Esophagus muscularis mucosa (tissue), 4 donors: Measurements from ENCODE around the gene CELSR1. TPM values are rescaled to one million over a fixed set of nuclear protein-coding genes. Genes with fewer than 3 reads are reported as not detected.

Source experiments
- DNase-seq: peaks from one replicate; pipeline ENCODE4 v3.0.0-alpha.2; 2017; ENCODE audit errors: extremely low spot score
- H3K27ac ChIP-seq, 4 donors: fragments of 200-600 bp; sonication (generic); replicated peaks in 1 of 4; 1 replicate in 3 of 4; 2 replicates in 1 of 4; pipeline ENCODE4 v1.5.1; 2016 to 2019; ENCODE audit warnings: mild to moderate bottlenecking in 1 of 4
- H3K27me3 ChIP-seq, 4 donors: fragments of 200-600 bp; sonication (generic); one replicate each; pipeline versions ENCODE4 v1.5.1 to v1.6.0; 2016 to 2019
- H3K36me3 ChIP-seq, 4 donors: fragments of 200-600 bp; sonication (generic); one replicate each; pipeline ENCODE4 v1.5.1; 2016 to 2019
- H3K4me1 ChIP-seq, 4 donors: fragments of 200-600 bp; sonication (generic); one replicate each; pipeline ENCODE4 v1.5.1; 2016 to 2019
- H3K4me3 ChIP-seq, 4 donors: fragments of 200-600 bp; sonication (generic); 1 replicate in 2 of 4; 2 replicates in 2 of 4; pipeline ENCODE4 v1.5.1; 2016 to 2019; ENCODE audit warnings: mild to moderate bottlenecking in 4 of 4, moderate library complexity in 1 of 4
- H3K9me3 ChIP-seq, 4 donors: fragments of 200-600 bp; sonication (generic); 1 replicate in 3 of 4; 2 replicates in 1 of 4; pipeline ENCODE4 v1.5.1; 2016 to 2019
- CTCF ChIP-seq, 3 experiments: fragments of 200-600 bp in 2 of 3; fragments of 450-650 bp in 1 of 3; sonication (generic) in 2 of 3; IDR thresholded peaks; one replicate each; pipeline ENCODE4 v1.5.1; 2017 to 2019; ENCODE audit warnings: antibody characterized with exemption in 3 of 3, mild to moderate bottlenecking in 2 of 3, moderate library complexity in 1 of 3
- EP300 ChIP-seq: sonication (generic); formaldehyde crosslinking; IDR thresholded peaks from one replicate; pipeline ENCODE4 v1.6.1; 2017; ENCODE audit warnings: antibody characterized with exemption
- POLR2A ChIP-seq: fragments of 450-650 bp; IDR thresholded peaks from one replicate; pipeline ENCODE4 v1.6.1; 2017; ENCODE audit warnings: antibody characterized with exemption, moderate library complexity, mild to moderate bottlenecking, low read depth
- POLR2AphosphoS5 ChIP-seq, 2 donors: sonication (generic); formaldehyde crosslinking; IDR thresholded peaks; one replicate each; pipeline ENCODE4 v1.6.1; 2017; ENCODE audit warnings: antibody characterized with exemption in 2 of 2
- WGBS: methylation state at CpG from one replicate; pipeline ENCODE4 v1.1.5; 2018; 5-methylcytosine and 5-hydroxymethylcytosine counted together
- intact Hi-C: fragments of 100-400 bp; cut with DNase I; formaldehyde crosslinking; loops from one replicate; pipeline ENCODE4 v1.15.1; 2023
- total RNA-seq, 4 donors: library from RNA; depleted of rRNA; stranded (reverse); fragments of >200 nt; gene quantifications; one replicate each; pipeline versions ENCODE4 v1.1.0 to v1.2.1, GENCODE V29; 2016

Gene CELSR1
- total RNA-seq, 4 donors from 2014 or later = 2.5 to 2.7 (median 2.6) TPM

DNA sequence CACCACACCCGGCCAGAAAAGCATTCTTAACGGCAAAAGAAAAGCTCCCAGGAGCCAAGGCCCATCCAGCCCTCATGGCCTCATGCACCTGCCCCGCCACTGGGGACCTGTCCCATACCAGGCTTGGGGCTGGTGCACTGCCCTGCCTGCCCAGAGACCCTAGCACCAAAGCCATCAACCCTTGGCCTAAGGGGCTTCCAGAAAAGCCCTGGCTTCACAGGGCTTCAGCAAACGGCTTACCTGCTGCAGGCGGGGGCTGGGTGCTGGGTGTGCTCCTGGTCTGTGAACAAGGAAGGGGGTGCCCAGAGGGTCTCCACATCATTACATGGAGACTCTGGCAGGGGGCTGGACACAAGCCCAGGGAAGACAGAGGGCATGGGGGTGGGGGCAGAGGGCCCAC lies 89.5 kb downstream of the CELSR1 start:
- TF ChIP-seq EP300 = no peak
- no peak for TF ChIP-seq CTCF (IDR thresholded peaks at IDR 0.05)
- no peak for TF ChIP-seq POLR2AphosphoS5 (IDR thresholded peaks at IDR 0.05)
- no peak for TF ChIP-seq POLR2A
- DNase-seq = no peak
- no peak overlapping the region for H3K27ac ChIP-seq
- peaks cover 0 to 23% (median 0%) of the 10 kb centered on the region in 4 donors for H3K27me3 ChIP-seq
- peaks cover 0 to 11% (median 0%) of the 10 kb centered on the region in 4 donors for H3K4me1 ChIP-seq
- WGBS = 98% methylated on average over 5 of the region's 5 CpGs
- intact Hi-C loops = no loop called here
- no peaks in the 10 kb centered on the region for H3K36me3 ChIP-seq
- H3K4me3 ChIP-seq = no peak overlapping the region
- H3K9me3 ChIP-seq = no peaks in the 10 kb centered on the region

DNA sequence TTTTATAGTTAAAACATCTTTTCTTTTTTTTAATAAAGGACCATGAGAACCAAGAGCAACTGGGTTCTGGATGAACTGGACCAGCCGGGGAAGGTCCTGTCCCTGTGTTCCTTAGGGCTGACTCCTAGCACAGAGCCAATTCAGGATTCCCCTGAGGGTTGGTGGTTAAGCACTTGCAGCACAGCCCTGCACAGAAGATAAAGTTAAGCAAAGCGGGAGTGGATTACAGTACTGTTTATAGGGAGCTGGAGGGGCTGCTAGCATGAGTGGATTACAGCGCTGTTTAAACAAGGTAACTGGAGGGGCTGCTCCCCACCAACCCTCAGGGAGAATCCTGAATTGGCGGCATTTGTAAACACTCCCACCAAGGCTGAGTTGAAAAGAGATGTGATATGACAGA lies 90.6 kb downstream of the CELSR1 start:
- peaks cover 0 to 13% (median 0%) of the 10 kb centered on the region in 4 donors for H3K27me3 ChIP-seq
- TF ChIP-seq POLR2AphosphoS5 (IDR thresholded peaks at IDR 0.05) (no peak), CTCF (IDR thresholded peaks at IDR 0.05) (no peak), POLR2A (no peak), EP300 (no peak)
- 62% methylated on average over 4 of the region's 4 CpGs for WGBS
- no peak for DNase-seq
- H3K4me3 ChIP-seq = no peak overlapping the region
- H3K27ac ChIP-seq = no peak overlapping the region
- H3K9me3 ChIP-seq = no peaks in the 10 kb centered on the region
- H3K36me3 ChIP-seq = no peaks in the 10 kb centered on the region
- intact Hi-C loops = no loop called here
- H3K4me1 ChIP-seq = no peaks in the 10 kb centered on the region

DNA sequence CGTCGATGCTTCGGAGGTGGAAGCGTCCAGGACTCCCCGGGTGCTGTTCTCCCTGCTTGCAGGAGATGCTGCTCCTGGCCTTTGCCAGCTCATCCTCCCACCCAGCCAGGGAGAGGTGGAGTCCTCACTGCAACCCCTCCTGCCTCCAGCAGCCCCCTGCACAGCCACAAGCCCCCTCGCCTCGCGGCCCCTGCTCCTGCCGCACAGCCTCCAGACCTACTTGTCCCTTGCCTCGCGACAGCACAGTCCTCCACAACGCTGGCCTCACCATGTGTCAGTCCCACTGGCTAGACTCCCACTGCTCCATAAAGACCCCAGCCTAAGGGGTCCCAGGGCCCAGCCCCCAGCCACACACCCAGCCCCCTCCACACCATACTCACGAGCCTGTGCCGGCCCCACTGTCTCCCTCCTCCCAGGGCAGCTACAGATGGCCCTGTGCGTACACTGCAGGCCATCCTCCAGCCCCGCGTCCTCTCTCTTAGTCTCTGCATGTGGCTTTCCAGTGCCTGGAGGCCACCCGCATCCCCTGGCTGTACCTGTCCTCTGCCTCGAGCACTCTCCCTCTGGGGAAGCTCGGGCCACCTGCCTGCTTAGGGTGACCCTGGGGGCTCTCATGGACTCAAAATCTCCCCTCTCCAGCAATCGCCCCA lies 91.5 kb downstream of the CELSR1 start:
- no peak for DNase-seq
- H3K4me1 ChIP-seq = no peaks in the 10 kb centered on the region
- H3K9me3 ChIP-seq = no peaks in the 10 kb centered on the region
- 89% methylated on average over 20 of the region's 21 CpGs for WGBS
- H3K36me3 ChIP-seq = no peaks in the 10 kb centered on the region
- H3K27me3 ChIP-seq = peaks cover 0 to 7% (median 0%) of the 10 kb centered on the region in 4 donors
- intact Hi-C loops = no loop called here
- TF ChIP-seq POLR2AphosphoS5 (IDR thresholded peaks at IDR 0.05) = no peak
- no peak for TF ChIP-seq CTCF (IDR thresholded peaks at IDR 0.05)
- no peak overlapping the region for H3K27ac ChIP-seq
- H3K4me3 ChIP-seq = no peak overlapping the region

- no peak for TF ChIP-seq POLR2AphosphoS5 (IDR thresholded peaks at IDR 0.05)
- no peak for TF ChIP-seq EP300
- TF ChIP-seq CTCF (IDR thresholded peaks at IDR 0.05) = no peak
- TF ChIP-seq POLR2A = no peak
- no peaks in the 10 kb centered on the region for H3K9me3 ChIP-seq
- H3K27me3 ChIP-seq = peaks cover 0 to 7% (median 0%) of the 10 kb centered on the region in 4 donors
- no peak for DNase-seq
- 85% methylated on average over 10 of the region's 10 CpGs for WGBS
- H3K36me3 ChIP-seq = no peaks in the 10 kb centered on the region
- no peak overlapping the region for H3K27ac ChIP-seq
- intact Hi-C loops = no loop called here
- no peaks in the 10 kb centered on the region for H3K4me1 ChIP-seq
- H3K4me3 ChIP-seq = no peak overlapping the region
These were observed 93.0 kb downstream of the CELSR1 start for GRCh38 chr22:46444390-46444854.
